Activated gamma-delta T cell treated with anti-CD3 and anti-CD28 coated beads, Interleukin-2, amount 50 U/mL, for 16 hours (primary cell): ENCODE data around the gene EPAS1.
A peak's percentile ranks its signal among the peaks of the same experiment; 100 is the strongest.

ENCODE experiments used
- DNase-seq: peaks from one replicate; pipeline ENCODE4 v3.0.0-alpha.2; 2020; ENCODE audit warnings: low read depth

EPAS1 gene

GRCh38 chr2:46273919-46274318, 23.3 kb upstream of the EPAS1 start:
- DNase-seq: no peak

- DNase-seq: no peak
Measured at GRCh38 chr2:46274586-46274985, 22.6 kb upstream of the EPAS1 start.

GRCh38 chr2:46275995-46276394, 21.2 kb upstream of the EPAS1 start:
- DNase-seq: no peak

- no peak for DNase-seq
Measured at GRCh38 chr2:46276642-46277041, 20.6 kb upstream of the EPAS1 start.

GRCh38 chr2:46277431-46278190, 19.6 kb upstream of the EPAS1 start:
- no peak for DNase-seq

- no peak for DNase-seq
Measured at GRCh38 chr2:46278952-46279351, 18.3 kb upstream of the EPAS1 start.

- no peak for DNase-seq
Measured at GRCh38 chr2:46281939-46282338, 15.3 kb upstream of the EPAS1 start.

GRCh38 chr2:46283693-46284092, 13.5 kb upstream of the EPAS1 start:
- no peak for DNase-seq

- no peak for DNase-seq
Measured at GRCh38 chr2:46284260-46284659, 12.9 kb upstream of the EPAS1 start.

GRCh38 chr2:46284796-46285195, 12.4 kb upstream of the EPAS1 start:
- no peak for DNase-seq

GRCh38 chr2:46286715-46287114, 10.5 kb upstream of the EPAS1 start:
- no peak for DNase-seq

GRCh38 chr2:46290078-46290477, 7.1 kb upstream of the EPAS1 start:
- DNase-seq: no peak

- DNase-seq: no peak
Measured at GRCh38 chr2:46293466-46293865, 3.7 kb upstream of the EPAS1 start.

- DNase-seq: no peak
Measured at GRCh38 chr2:46294176-46294836, 2.9 kb upstream of the EPAS1 start.

- DNase-seq: no peak
Measured at GRCh38 chr2:46296216-46296839, 879 bp upstream of the EPAS1 start.

- DNase-seq: peak; percentile 57
Measured at GRCh38 chr2:46297546-46298271, 502 bp downstream of the EPAS1 start.

- DNase-seq: no peak
Measured at GRCh38 chr2:46298272-46298521, 990 bp downstream of the EPAS1 start.

- no peak for DNase-seq
Measured at GRCh38 chr2:46298522-46299353, 1.5 kb downstream of the EPAS1 start.

- no peak for DNase-seq
Measured at GRCh38 chr2:46299365-46300263, 2.4 kb downstream of the EPAS1 start.

- DNase-seq: no peak
Measured at GRCh38 chr2:46300406-46300832, 3.2 kb downstream of the EPAS1 start.
